ENCODE results near the gene TNPO1.
A peak's percentile ranks its signal among the peaks of the same experiment; 100 is the strongest.

Gene TNPO1

DNA sequence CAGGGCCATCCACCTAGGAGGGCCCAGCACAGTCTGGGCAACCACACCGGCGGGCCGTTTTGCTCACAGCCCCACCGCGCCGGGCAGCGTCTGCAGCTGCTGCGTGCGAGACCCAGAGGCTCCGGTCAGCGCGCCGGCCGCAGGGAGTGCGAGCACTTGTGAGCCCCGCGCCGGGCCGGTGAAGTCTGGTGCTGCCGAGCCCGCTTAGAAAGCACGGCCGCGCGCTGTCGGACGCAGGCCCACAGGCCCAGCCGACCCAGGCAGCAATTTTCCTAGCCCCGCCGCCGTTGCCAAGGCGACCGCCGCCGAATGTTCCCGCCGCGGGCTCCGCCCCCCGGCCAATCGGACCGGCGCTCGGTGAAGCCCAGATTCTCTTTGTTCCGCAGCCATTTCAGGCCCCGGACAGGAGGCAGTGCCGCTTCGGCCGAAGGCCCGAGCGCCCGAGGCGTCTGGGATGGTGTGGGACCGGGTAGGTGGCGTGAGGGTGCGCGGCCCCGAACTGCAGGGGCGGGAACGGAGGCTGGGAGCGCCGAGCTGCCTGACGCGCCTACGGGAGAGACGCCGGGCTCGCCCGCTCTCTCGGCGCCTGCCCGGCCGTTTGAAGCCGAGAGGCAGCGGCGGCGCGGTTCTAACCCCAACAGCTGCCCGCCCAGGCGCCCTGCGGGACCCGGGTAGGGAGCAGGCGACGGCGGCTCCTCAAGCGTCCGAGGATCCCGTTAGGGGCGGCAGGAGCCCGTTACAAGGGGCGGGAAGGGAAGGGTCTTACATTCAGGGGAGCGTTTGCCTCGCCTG is at the start of gene TNPO1 (continued):
- no peak for TF ChIP-seq PRDM4 (tag by site-specific recombination; IDR thresholded peaks at IDR 0.05)
- TF ChIP-seq ZNF654 (tag by site-specific recombination; IDR thresholded peaks at IDR 0.05; ENCODE audit: low read depth): no peak
- TF ChIP-seq, protein P1, sequence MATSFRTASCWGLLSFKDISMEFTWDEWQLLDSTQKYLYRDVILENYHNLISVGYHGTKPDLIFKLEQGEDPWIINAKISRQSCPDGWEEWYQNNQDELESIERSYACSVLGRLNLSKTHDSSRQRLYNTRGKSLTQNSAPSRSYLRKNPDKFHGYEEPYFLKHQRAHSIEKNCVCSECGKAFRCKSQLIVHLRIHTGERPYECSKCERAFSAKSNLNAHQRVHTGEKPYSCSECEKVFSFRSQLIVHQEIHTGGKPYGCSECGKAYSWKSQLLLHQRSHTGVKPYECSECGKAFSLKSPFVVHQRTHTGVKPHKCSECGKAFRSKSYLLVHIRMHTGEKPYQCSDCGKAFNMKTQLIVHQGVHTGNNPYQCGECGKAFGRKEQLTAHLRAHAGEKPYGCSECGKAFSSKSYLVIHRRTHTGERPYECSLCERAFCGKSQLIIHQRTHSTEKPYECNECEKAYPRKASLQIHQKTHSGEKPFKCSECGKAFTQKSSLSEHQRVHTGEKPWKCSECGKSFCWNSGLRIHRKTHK (tag by site-specific recombination; IDR thresholded peaks at IDR 0.05): no peak
- TF ChIP-seq, protein P2, sequence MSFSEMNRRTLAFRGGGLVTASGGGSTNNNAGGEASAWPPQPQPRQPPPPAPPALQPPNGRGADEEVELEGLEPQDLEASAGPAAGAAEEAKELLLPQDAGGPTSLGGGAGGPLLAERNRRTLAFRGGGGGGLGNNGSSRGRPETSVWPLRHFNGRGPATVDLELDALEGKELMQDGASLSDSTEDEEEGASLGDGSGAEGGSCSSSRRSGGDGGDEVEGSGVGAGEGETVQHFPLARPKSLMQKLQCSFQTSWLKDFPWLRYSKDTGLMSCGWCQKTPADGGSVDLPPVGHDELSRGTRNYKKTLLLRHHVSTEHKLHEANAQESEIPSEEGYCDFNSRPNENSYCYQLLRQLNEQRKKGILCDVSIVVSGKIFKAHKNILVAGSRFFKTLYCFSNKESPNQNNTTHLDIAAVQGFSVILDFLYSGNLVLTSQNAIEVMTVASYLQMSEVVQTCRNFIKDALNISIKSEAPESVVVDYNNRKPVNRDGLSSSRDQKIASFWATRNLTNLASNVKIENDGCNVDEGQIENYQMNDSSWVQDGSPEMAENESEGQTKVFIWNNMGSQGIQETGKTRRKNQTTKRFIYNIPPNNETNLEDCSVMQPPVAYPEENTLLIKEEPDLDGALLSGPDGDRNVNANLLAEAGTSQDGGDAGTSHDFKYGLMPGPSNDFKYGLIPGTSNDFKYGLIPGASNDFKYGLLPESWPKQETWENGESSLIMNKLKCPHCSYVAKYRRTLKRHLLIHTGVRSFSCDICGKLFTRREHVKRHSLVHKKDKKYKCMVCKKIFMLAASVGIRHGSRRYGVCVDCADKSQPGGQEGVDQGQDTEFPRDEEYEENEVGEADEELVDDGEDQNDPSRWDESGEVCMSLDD (tag by site-specific recombination; IDR thresholded peaks at IDR 0.05): no peak
- TF ChIP-seq BCL11B (tag by site-specific recombination; IDR thresholded peaks at IDR 0.05; ENCODE audit: low read depth): no peak; the same call in 1 of the 2 replicates
- peak; percentile 36 for TF ChIP-seq ZFP37 (tag by site-specific recombination; IDR thresholded peaks at IDR 0.05)
- TF ChIP-seq ZNF423 (tag by site-specific recombination; IDR thresholded peaks at IDR 0.05): no peak
- TF ChIP-seq ZNF585B (tag by site-specific recombination; IDR thresholded peaks at IDR 0.05): no peak; the same call in 1 of the 2 replicates
- TF ChIP-seq ZNF175 (tag by site-specific recombination; IDR thresholded peaks at IDR 0.05): no peak
- TF ChIP-seq ZNF624 (tag by site-specific recombination; IDR thresholded peaks at IDR 0.05): no peak
- no peak for TF ChIP-seq TCF7L2 (IDR thresholded peaks at IDR 0.05; ENCODE audit: borderline replicate concordance, low read depth, low read length)
- peak; percentile 71 for TF ChIP-seq ZNF324 (tag by site-specific recombination; IDR thresholded peaks at IDR 0.05)
- no peak for TF ChIP-seq ZNF791 (tag by site-specific recombination; IDR thresholded peaks at IDR 0.05)
- no peak for TF ChIP-seq SALL2 (tag by site-specific recombination; IDR thresholded peaks at IDR 0.05; ENCODE audit: borderline replicate concordance)
- peak; percentile 90 for TF ChIP-seq ZFHX2 (tag by site-specific recombination; conservative IDR thresholded peaks at IDR 0.05)
- TF ChIP-seq, protein P3, sequence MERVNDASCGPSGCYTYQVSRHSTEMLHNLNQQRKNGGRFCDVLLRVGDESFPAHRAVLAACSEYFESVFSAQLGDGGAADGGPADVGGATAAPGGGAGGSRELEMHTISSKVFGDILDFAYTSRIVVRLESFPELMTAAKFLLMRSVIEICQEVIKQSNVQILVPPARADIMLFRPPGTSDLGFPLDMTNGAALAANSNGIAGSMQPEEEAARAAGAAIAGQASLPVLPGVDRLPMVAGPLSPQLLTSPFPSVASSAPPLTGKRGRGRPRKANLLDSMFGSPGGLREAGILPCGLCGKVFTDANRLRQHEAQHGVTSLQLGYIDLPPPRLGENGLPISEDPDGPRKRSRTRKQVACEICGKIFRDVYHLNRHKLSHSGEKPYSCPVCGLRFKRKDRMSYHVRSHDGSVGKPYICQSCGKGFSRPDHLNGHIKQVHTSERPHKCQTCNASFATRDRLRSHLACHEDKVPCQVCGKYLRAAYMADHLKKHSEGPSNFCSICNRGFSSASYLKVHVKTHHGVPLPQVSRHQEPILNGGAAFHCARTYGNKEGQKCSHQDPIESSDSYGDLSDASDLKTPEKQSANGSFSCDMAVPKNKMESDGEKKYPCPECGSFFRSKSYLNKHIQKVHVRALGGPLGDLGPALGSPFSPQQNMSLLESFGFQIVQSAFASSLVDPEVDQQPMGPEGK (tag by site-specific recombination; IDR thresholded peaks at IDR 0.05): peak; percentile 73
- no peak for TF ChIP-seq ZSCAN23 (tag by site-specific recombination; IDR thresholded peaks at IDR 0.05)
- peak; percentile 96 for TF ChIP-seq ZNF600 (tag by site-specific recombination; IDR thresholded peaks at IDR 0.05)
- peak; percentile 34; the same call in 1 of the 2 replicates for TF ChIP-seq TRIM28 (IDR thresholded peaks at IDR 0.05; ENCODE audit: borderline replicate concordance, low read length)
- TF ChIP-seq HOXC10 (CRISPR knock-in tag; IDR thresholded peaks at IDR 0.05): peak; percentile 23; the same call in 1 of the 2 replicates
- TF ChIP-seq KLF16 (tag by site-specific recombination; IDR thresholded peaks at IDR 0.05): no peak
- TF ChIP-seq SP2 (tag by site-specific recombination; IDR thresholded peaks at IDR 0.05): peak; percentile 72
- TF ChIP-seq ZNF514 (tag by site-specific recombination; IDR thresholded peaks at IDR 0.05): no peak
- no peak; the same call in none of the 2 replicates for TF ChIP-seq ZNF398 (tag by site-specific recombination; IDR thresholded peaks at IDR 0.05)
- TF ChIP-seq AEBP2 (tag by site-specific recombination; IDR thresholded peaks at IDR 0.05; ENCODE audit: borderline replicate concordance): no peak
- TF ChIP-seq REPIN1 (tag by site-specific recombination; IDR thresholded peaks at IDR 0.05; ENCODE audit: low read depth): 0 out of 2 replicates have a peak, but pooled peaks have one; percentile 26
- TF ChIP-seq ZBTB8A (tag by site-specific recombination; IDR thresholded peaks at IDR 0.05): peak; percentile 67
- no peak for TF ChIP-seq ZNF558 (tag by site-specific recombination; IDR thresholded peaks at IDR 0.05)
